ENCODE measurements around the gene XBP1.

- TF ChIP-seq CTCF (IDR thresholded peaks at IDR 0.05; ENCODE audit: low read depth, low read length, missing input control) (no peak), REST (IDR thresholded peaks at IDR 0.05) (peak; percentile 14), NR2F2 (IDR thresholded peaks at IDR 0.05) (no peak), TAF1 (conservative IDR thresholded peaks at IDR 0.05) (no peak)
These were observed 8.5 kb upstream of the XBP1 start for GRCh38 chr22:28808716-28809355.
